ENCODE results near the gene AKAP13.

DNA sequence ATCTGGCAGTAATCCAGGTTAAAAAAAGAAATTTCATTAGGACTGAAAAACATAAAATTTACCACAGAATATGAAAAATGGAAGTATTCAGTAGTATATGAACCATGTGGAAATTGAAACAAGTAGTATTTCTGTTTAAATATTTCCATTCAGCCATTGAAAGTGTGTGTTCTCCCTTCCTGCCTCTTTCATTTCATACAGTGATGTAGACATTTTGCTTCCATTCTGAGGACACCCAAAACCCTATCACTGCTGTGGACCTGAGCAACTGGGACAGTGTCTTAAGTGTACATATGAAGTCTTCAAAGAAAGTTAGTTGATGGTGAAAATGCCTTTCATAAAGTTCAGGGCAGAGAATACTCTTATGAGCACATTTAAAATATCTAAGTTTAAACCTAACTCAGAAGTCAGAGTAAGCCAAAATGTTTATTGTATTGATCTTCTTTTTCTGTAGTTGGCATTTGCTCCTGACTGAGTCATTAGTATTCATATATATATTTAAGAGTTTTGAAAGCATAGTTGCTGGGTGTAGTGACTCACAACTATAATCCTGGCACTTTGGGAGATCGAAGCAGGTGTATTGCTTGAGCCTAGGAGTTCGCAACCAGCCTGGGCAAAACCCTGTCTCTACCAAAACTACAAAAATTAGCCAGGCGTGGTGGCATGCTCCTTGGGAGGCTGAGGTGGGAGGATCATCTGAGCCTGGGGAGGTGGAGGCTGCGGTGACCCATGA lies 215.6 kb downstream of the AKAP13 start:
- no peak for TF ChIP-seq EZH2 (IDR thresholded peaks at IDR 0.05; ENCODE audit: borderline replicate concordance, low read depth, low read length, poor library complexity, severe bottlenecking)
- TF ChIP-seq, protein P1, sequence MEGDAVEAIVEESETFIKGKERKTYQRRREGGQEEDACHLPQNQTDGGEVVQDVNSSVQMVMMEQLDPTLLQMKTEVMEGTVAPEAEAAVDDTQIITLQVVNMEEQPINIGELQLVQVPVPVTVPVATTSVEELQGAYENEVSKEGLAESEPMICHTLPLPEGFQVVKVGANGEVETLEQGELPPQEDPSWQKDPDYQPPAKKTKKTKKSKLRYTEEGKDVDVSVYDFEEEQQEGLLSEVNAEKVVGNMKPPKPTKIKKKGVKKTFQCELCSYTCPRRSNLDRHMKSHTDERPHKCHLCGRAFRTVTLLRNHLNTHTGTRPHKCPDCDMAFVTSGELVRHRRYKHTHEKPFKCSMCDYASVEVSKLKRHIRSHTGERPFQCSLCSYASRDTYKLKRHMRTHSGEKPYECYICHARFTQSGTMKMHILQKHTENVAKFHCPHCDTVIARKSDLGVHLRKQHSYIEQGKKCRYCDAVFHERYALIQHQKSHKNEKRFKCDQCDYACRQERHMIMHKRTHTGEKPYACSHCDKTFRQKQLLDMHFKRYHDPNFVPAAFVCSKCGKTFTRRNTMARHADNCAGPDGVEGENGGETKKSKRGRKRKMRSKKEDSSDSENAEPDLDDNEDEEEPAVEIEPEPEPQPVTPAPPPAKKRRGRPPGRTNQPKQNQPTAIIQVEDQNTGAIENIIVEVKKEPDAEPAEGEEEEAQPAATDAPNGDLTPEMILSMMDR (conservative IDR thresholded peaks at IDR 0.05; ENCODE audit: low read depth, low read length) = no peak

Data from A673 (cell line).